ENCODE data around the gene ACSF3.

- TF ChIP-seq CTCF (IDR thresholded peaks at IDR 0.05) (no peak), POLR2A (IDR thresholded peaks at IDR 0.05) (no peak)
Observed at GRCh38 chr16:89143201-89143741, 49.6 kb downstream of the ACSF3 start.

Measured in testis (tissue), 2 donors.